Adrenal gland (tissue), 12 donors: ENCODE data around the gene JPH3. TPM values are rescaled to one million over a fixed set of nuclear protein-coding genes. Genes with fewer than 3 reads are reported as not detected.

Source experiments
- DNase-seq, 7 donors: peaks; one replicate each; pipeline ENCODE4 v3.0.0-alpha.2; 2019 to 2020
- H3K27ac ChIP-seq, 5 donors: fragments of 200-600 bp; sonication (generic) in 4 of 5; 1 replicate in 3 of 5; 2 replicates in 2 of 5; pipeline versions ENCODE4 v1.5.1 to v1.8.0; 2016 to 2020; ENCODE audit warnings: mild to moderate bottlenecking in 1 of 5
- H3K27me3 ChIP-seq: fragments of 200-600 bp; 2 replicates; pipeline ENCODE4 v1.8.0; 2021
- H3K36me3 ChIP-seq, 2 donors: fragments of 200-600 bp; replicated peaks in 1 of 2; 1 replicate in 1 of 2; 2 replicates in 1 of 2; pipeline versions ENCODE4 v1.5.1 to v1.8.0; 2018 to 2022
- H3K4me1 ChIP-seq, 2 donors: fragments of 200-600 bp; replicated peaks in 1 of 2; 1 replicate in 1 of 2; 2 replicates in 1 of 2; pipeline versions ENCODE4 v1.5.1 to v1.8.0; 2018 to 2021
- H3K4me3 ChIP-seq, 4 donors: fragments of 200-600 bp; sonication (generic) in 3 of 4; one replicate each; pipeline ENCODE4 v1.5.1; 2016 to 2018
- H3K9me3 ChIP-seq, 3 donors: fragments of 200-600 bp; sonication (generic) in 1 of 3; replicated peaks in 1 of 3; 1 replicate in 2 of 3; 2 replicates in 1 of 3; pipeline versions ENCODE4 v1.5.1 to v1.8.0; 2016 to 2021
- CTCF ChIP-seq, 6 experiments: fragments of 450-650 bp in 4 of 6; fragments of 200-600 bp in 2 of 6; sonication (generic) in 1 of 6; IDR thresholded peaks; 1 replicate in 5 of 6; 2 replicates in 1 of 6; pipeline versions ENCODE4 v1.5.1 to v1.8.0; 2016 to 2021; ENCODE audit warnings: antibody characterized with exemption in 6 of 6, mild to moderate bottlenecking in 2 of 6, moderate library complexity in 1 of 6
- POLR2A ChIP-seq, 2 donors: fragments of 450-650 bp; IDR thresholded peaks; one replicate each; pipeline ENCODE4 v1.6.1; 2017; ENCODE audit warnings: antibody characterized with exemption in 2 of 2, mild to moderate bottlenecking in 2 of 2, moderate library complexity in 1 of 2
- WGBS, 4 donors: extraction: QIAGEN DNeasy Blood & Tissue Kit in 2 of 4; methylation state at CpG; one replicate each; pipeline versions ENCODE4 v1.1.5 to v1.1.7; 2013 to 2017; 5-methylcytosine and 5-hydroxymethylcytosine counted together
- intact Hi-C, 2 donors: fragments of 100-400 bp; cut with DNase I; formaldehyde crosslinking; loops; one replicate each; pipeline versions ENCODE4 v1.14.1 to v1.15.0; 2022 to 2023
- polyA plus RNA-seq, 3 donors: library from polyadenylated mRNA; stranded (reverse); fragments of 200-250 nt in 2 of 3; fragments of 350-450 nt in 1 of 3; fragmentation: Illumina TruSeq in 1 of 3; extraction: RNeasy Lipid Tissue Mini Kit (QIAGEN cat#74804) in 1 of 3; gene quantifications; one replicate each; pipeline ENCODE4 v1.2.3, GENCODE V29; 2013 to 2014
- total RNA-seq, 9 donors: library from RNA; depleted of rRNA in 4 of 9; stranded (reverse); fragments of >200 nt in 4 of 9; fragments of 120-200 nt in 1 of 9; fragmentation: NEBNext Ultra II Directional in 1 of 9; extraction: Animal tissue kit (Norgen Biotek cat#: 25700) in 1 of 9; gene quantifications; one replicate each; pipeline versions ENCODE4 v1.1.0 to v1.2.4, GENCODE V29; 2013 to 2023
- donor health status: healthy with polysubstance abuse.
- donor health status: Bipolar disorder and iron deficiency.
- donor health status: DM: yes; HTN: yes; CAD: no.
- donor health status: DM: no; HTN: no; CAD: no.
- donor health status: DM: no; HTN: no; CAD: no.
- donor health status: DM: yes; HTN: yes; CAD: no.

The JPH3 gene
- total and polyA plus RNA-seq, 12 donors, result 0.10 to 3.7 (median 0.71) TPM; not detected in 1

- H3K27ac ChIP-seq, result no peak overlapping the region
- H3K36me3 ChIP-seq, result no peaks in the 10 kb centered on the region
- 59 to 80% (median 72%) methylated on average over 8 to 11 of the region's 11 CpGs for WGBS, 4 donors
- no peak overlapping the region for H3K4me3 ChIP-seq
- no peaks in the 10 kb centered on the region for H3K4me1 ChIP-seq
- no peaks in the 10 kb centered on the region for H3K9me3 ChIP-seq
- no peak for TF ChIP-seq POLR2A (IDR thresholded peaks at IDR 0.05)
- no peak for TF ChIP-seq CTCF (IDR thresholded peaks at IDR 0.05)
- intact Hi-C loops, result no loop called here
- no peak for DNase-seq
- no peaks in the 10 kb centered on the region for H3K27me3 ChIP-seq
Observed at GRCh38 chr16:87641721-87642120, 39.4 kb downstream of the JPH3 start.

- 81 to 84% (median 82%) methylated on average over 12 to 19 of the region's 19 CpGs for WGBS, 4 donors
- peaks cover 1% of the 10 kb centered on the region for H3K27me3 ChIP-seq
- H3K36me3 ChIP-seq, result no peaks in the 10 kb centered on the region
- H3K4me3 ChIP-seq, result no peak overlapping the region
- H3K27ac ChIP-seq, result no peak overlapping the region
- intact Hi-C loops, result no loop called here
- TF ChIP-seq POLR2A (IDR thresholded peaks at IDR 0.05), result no peak
- TF ChIP-seq CTCF (IDR thresholded peaks at IDR 0.05), result no peak
- no peak for DNase-seq
- no peaks in the 10 kb centered on the region for H3K4me1 ChIP-seq
- no peaks in the 10 kb centered on the region for H3K9me3 ChIP-seq
Observed at GRCh38 chr16:87642491-87642890, 40.2 kb downstream of the JPH3 start.

GRCh38 chr16:87644186-87644585 is 41.9 kb downstream of the JPH3 start:
- Histone ChIP-seq H3K4me1 (no peaks in the 10 kb centered on the region), H3K27me3 (peaks cover 13% of the 10 kb centered on the region), H3K36me3 (no peaks in the 10 kb centered on the region), H3K27ac (no peak overlapping the region), H3K4me3 (no peak overlapping the region), H3K9me3 (no peaks in the 10 kb centered on the region)
- DNase-seq, result no peak
- intact Hi-C loops, result no loop called here
- TF ChIP-seq CTCF (IDR thresholded peaks at IDR 0.05) (no peak), POLR2A (IDR thresholded peaks at IDR 0.05) (no peak)
- 92 to 97% (median 95%) methylated on average over 22 to 35 of the region's 35 CpGs for WGBS, 4 donors

- Histone ChIP-seq H3K27me3 (peaks cover 13% of the 10 kb centered on the region), H3K9me3 (no peaks in the 10 kb centered on the region), H3K27ac (no peak overlapping the region), H3K4me3 (no peak overlapping the region), H3K36me3 (no peaks in the 10 kb centered on the region), H3K4me1 (no peaks in the 10 kb centered on the region)
- TF ChIP-seq POLR2A (IDR thresholded peaks at IDR 0.05) (no peak), CTCF (IDR thresholded peaks at IDR 0.05) (no peak)
- DNase-seq, result no peak
- intact Hi-C loops, result no loop called here
- WGBS, 4 donors, result 96 to 97% (median 97%) methylated on average over 39 to 44 of the region's 44 CpGs
Observed at GRCh38 chr16:87644596-87644995, 42.3 kb downstream of the JPH3 start.
